Endothelial cell of umbilical vein (primary cell): ENCODE data around the gene USH2A. TPM values are rescaled to one million over a fixed set of nuclear protein-coding genes. Genes with fewer than 3 reads are reported as not detected.

Experiments
- BruUV-seq: library from RNA; stranded (reverse); fragments of 400-500 nt; replicated peaks from 2 replicates; lab custom pipeline; 2021; lab: Mats Ljungman, UMichigan
- CTCF ChIA-PET: fragments of 300-600, 350-600 bp; sonication (Branson Sonifier 250); formaldehyde crosslinking; loops from one replicate; lab custom pipeline; 2021; ENCODE audit warnings: antibody characterized with exemption, inconsistent platforms; lab: Charles Lee
- POLR2A ChIA-PET: fragments of 300-600, 350-600 bp; sonication (Branson Sonifier 250); formaldehyde crosslinking; loops from one replicate; lab custom pipeline; 2021; ENCODE audit warnings: antibody characterized with exemption, inconsistent platforms; lab: Charles Lee
- DNase-seq: peaks from one replicate; pipeline ENCODE4 v3.0.0-alpha.2; 2011; ENCODE audit warnings: low read depth, low spot score
- FAIRE-seq: peaks from 2 replicates; lab custom pipeline; 2011; peaks lifted over from hg19 to GRCh38; lab: Jason Lieb, UNC
- H2AFZ ChIP-seq: 2 replicates; pipeline ENCODE4 v1.6.0; 2012; ENCODE audit warnings: low read depth, low read length, control low read depth, inconsistent platforms
- H3K27ac ChIP-seq: 2 replicates; pipeline ENCODE4 v1.5.1; 2011; ENCODE audit warnings: low read depth, mild to moderate bottlenecking, control low read depth, low read length, moderate library complexity; ENCODE audit not compliant: insufficient read depth
- H3K27me3 ChIP-seq, 2 experiments: 2 replicates each; pipeline versions ENCODE4 v1.6.0 to v1.6.1; 2011; ENCODE audit warnings: low read length in 2 of 2, mixed read lengths in 1 of 2; ENCODE audit not compliant: control insufficient read depth in 2 of 2, insufficient read depth in 2 of 2
- H3K36me3 ChIP-seq, 2 experiments: 2 replicates in 1 of 2; 3 replicates in 1 of 2; pipeline ENCODE4 v1.5.1; 2011; ENCODE audit warnings: low read length in 2 of 2, mild to moderate bottlenecking in 1 of 2, moderate library complexity in 1 of 2; ENCODE audit not compliant: control insufficient read depth in 2 of 2, insufficient read depth in 2 of 2; ENCODE audit errors: extremely low read depth in 1 of 2
- H3K4me1 ChIP-seq: 3 replicates; pipeline ENCODE4 v1.5.1; 2011; ENCODE audit warnings: mild to moderate bottlenecking, low read length; ENCODE audit not compliant: control insufficient read depth, insufficient read depth; ENCODE audit errors: extremely low read depth
- H3K4me2 ChIP-seq: 2 replicates; pipeline ENCODE4 v1.6.1; 2011; ENCODE audit warnings: low read length, control low read depth, mixed read lengths; ENCODE audit not compliant: insufficient read depth
- H3K4me3 ChIP-seq, 3 experiments: fragments of 200-600 bp in 1 of 3; sonication (generic), shearing (Covaris generic) in 1 of 3; replicated peaks in 1 of 3; 2 replicates each; pipeline ENCODE4 v1.5.1; 2011 to 2016; ENCODE audit warnings: control low read depth in 3 of 3, low read length in 3 of 3, mild to moderate bottlenecking in 2 of 3, inconsistent platforms in 1 of 3, low read depth in 1 of 3, moderate library complexity in 1 of 3; ENCODE audit not compliant: insufficient read depth in 1 of 3
- H3K79me2 ChIP-seq: 2 replicates; pipeline ENCODE4 v1.6.0; 2012; ENCODE audit warnings: low read length, inconsistent platforms; ENCODE audit not compliant: control insufficient read depth, insufficient read depth
- H3K9ac ChIP-seq: replicated peaks from 2 replicates; pipeline ENCODE3; 2011; ENCODE audit warnings: low read length, control low read depth; ENCODE audit not compliant: insufficient read depth; ENCODE audit errors: extremely low read depth
- H3K9me1 ChIP-seq: replicated peaks from 3 replicates; pipeline ENCODE4 v1.6.0; 2011; ENCODE audit warnings: mild to moderate bottlenecking, low read length; ENCODE audit not compliant: control insufficient read depth, insufficient read depth; ENCODE audit errors: extremely low read depth
- H3K9me3 ChIP-seq: replicated peaks from 2 replicates; pipeline ENCODE4 v1.5.1; 2012; ENCODE audit warnings: low read length, inconsistent platforms; ENCODE audit not compliant: control insufficient read depth, insufficient read depth
- H4K20me1 ChIP-seq: replicated peaks from 2 replicates; pipeline ENCODE3; 2011; ENCODE audit warnings: mild to moderate bottlenecking, low read length; ENCODE audit not compliant: control insufficient read depth, insufficient read depth; ENCODE audit errors: extremely low read depth
- CTCF ChIP-seq, 2 donors: IDR thresholded peaks; 1 replicate in 1 of 2; 2 replicates in 1 of 2; pipeline ENCODE4 v1.5.1; 2011; ENCODE audit warnings: low read length in 2 of 2, mild to moderate bottlenecking in 2 of 2, moderate library complexity in 2 of 2, control low read depth in 1 of 2, inconsistent platforms in 1 of 2, low read depth in 1 of 2; ENCODE audit not compliant: insufficient read depth in 1 of 2; ENCODE audit errors: extremely low read depth in 1 of 2
- EZH2 ChIP-seq: IDR thresholded peaks from 2 replicates; pipeline ENCODE4 v1.6.1; 2012; ENCODE audit warnings: borderline replicate concordance, low read depth, mild to moderate bottlenecking, moderate library complexity, low read length, inconsistent platforms; ENCODE audit not compliant: severe bottlenecking
- FOS ChIP-seq: IDR thresholded peaks from 2 replicates; pipeline ENCODE4 v1.6.1; 2011; ENCODE audit warnings: mild to moderate bottlenecking, low read length, moderate library complexity, borderline replicate concordance; ENCODE audit not compliant: insufficient read depth
- GATA2 ChIP-seq: IDR thresholded peaks from 2 replicates; pipeline ENCODE4 v1.7.0; 2011; ENCODE audit warnings: low read depth, mild to moderate bottlenecking, moderate library complexity, mixed read lengths, low read length; ENCODE audit not compliant: insufficient read length, insufficient read depth
- JUN ChIP-seq: IDR thresholded peaks from 2 replicates; pipeline ENCODE4 v1.6.1; 2011; ENCODE audit warnings: borderline replicate concordance, low read depth; ENCODE audit not compliant: insufficient read length, insufficient read depth
- MYC ChIP-seq: IDR thresholded peaks from one replicate; pipeline ENCODE4 v1.6.1; 2011; ENCODE audit warnings: mild to moderate bottlenecking, low read depth, low read length
- POLR2A ChIP-seq: IDR thresholded peaks from 2 replicates; pipeline ENCODE4 v1.6.1; 2012; ENCODE audit warnings: low read depth, mild to moderate bottlenecking, control low read depth, low read length
- POLR2AphosphoS5 ChIP-seq: IDR thresholded peaks from 2 replicates; pipeline ENCODE4 v1.6.1; 2012; ENCODE audit warnings: low read depth, mild to moderate bottlenecking, control low read depth, low read length, moderate library complexity; ENCODE audit not compliant: insufficient read depth
- dilution Hi-C: fragments of 300-500 bp; cut with MboI; formaldehyde crosslinking; loops from one replicate; pipeline ENCODE4 v1.15.0; 2019; ENCODE audit warnings: low sequenced_read_pairs; ENCODE audit not compliant: extremely low pct_ligation_motif_present
- intact Hi-C: fragments of 100-400 bp; cut with micrococcal nuclease; formaldehyde crosslinking; loops from one replicate; pipeline ENCODE4 v1.10.0; 2022
- polyA plus RNA-seq, 4 experiments: library from polyadenylated mRNA; depleted of rRNA in 3 of 4; stranded (reverse) in 3 of 4; unstranded in 1 of 4; fragments of >200 nt; gene quantifications; 2 replicates each; pipeline versions ENCODE4 v1.2.1 to v1.2.3, GENCODE V29; 2011 to 2012; ENCODE audit warnings: missing spikeins in 1 of 4
- total RNA-seq: library from RNA; stranded (reverse); gene quantifications from 2 replicates; pipeline ENCODE4 v1.2.3, GENCODE V29; 2021
- TF ChIP-seq, protein P1 (sequence below): IDR thresholded peaks from 2 replicates; pipeline ENCODE4 v1.6.1; 2011; ENCODE audit not compliant: insufficient read depth, insufficient read length

Gene USH2A
- total and polyA plus RNA-seq, 2 donors (not counting 3 experiments of a cell fraction or from before 2014, with no cell fraction given): not detected

DNA sequence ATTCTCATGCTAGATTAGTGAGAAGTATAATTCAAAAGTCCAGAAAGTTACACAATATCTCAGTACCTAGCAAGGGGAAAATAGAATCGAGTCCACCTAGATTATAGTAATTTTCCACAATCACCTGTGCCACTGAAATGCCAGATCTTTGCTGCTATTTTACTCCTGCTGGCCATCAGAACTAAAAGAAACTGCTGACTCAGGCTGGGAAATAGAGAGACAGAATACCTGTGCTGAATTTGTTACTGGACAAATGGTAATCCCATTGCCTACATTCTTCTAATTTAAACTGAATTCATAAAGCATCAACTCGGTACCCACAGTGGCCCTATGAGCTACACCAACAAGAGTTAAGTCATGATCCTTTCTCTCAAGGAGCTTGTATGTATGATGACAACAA is 55.0 kb downstream of the USH2A start:
- no peak overlapping the region for H3K27ac ChIP-seq
- no peaks in the 10 kb centered on the region for H3K4me1 ChIP-seq
- ChIA-PET CTCF (no interaction called here), POLR2A (no interaction called here)
- H3K4me3 ChIP-seq: no peak overlapping the region
- DNase-seq (no peak), FAIRE-seq (no peak)
- no peak overlapping the region for H2AFZ ChIP-seq
- no TSS peak for BruUV-seq
- dilution Hi-C loops (no loop called here), intact Hi-C loops (no loop called here)
- no peak overlapping the region for H3K4me2 ChIP-seq
- no peaks in the 10 kb centered on the region for H3K27me3 ChIP-seq
- TF ChIP-seq CTCF (IDR thresholded peaks at IDR 0.05; ENCODE audit: extremely low read depth in 1 of 2, insufficient read depth in 1 of 2, low read depth in 1 of 2, low read length in 2 of 2): no peak
- TF ChIP-seq POLR2AphosphoS5: no peak
- no peak for TF ChIP-seq POLR2A
- TF ChIP-seq, protein P1, sequence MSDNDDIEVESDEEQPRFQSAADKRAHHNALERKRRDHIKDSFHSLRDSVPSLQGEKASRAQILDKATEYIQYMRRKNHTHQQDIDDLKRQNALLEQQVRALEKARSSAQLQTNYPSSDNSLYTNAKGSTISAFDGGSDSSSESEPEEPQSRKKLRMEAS: no peak
- TF ChIP-seq EZH2: no peak
- TF ChIP-seq GATA2: no peak
- no peak for TF ChIP-seq FOS
- TF ChIP-seq JUN: no peak
- TF ChIP-seq MYC: no peak
- no peaks in the 10 kb centered on the region for H4K20me1 ChIP-seq
- H3K9me1 ChIP-seq: no peaks in the 10 kb centered on the region
- H3K36me3 ChIP-seq: no peaks in the 10 kb centered on the region
- H3K79me2 ChIP-seq: no peaks in the 10 kb centered on the region
- no peak overlapping the region for H3K9ac ChIP-seq
- peaks cover 2% of the 10 kb centered on the region for H3K9me3 ChIP-seq
